Measurements from ENCODE around the gene CBLB.
"Not testable (repeated sequence)": the region's sequence is repeated elsewhere in the genome, so short reads cannot be mapped to it uniquely, and the experiment has no call there.

The CBLB gene

GRCh38 chr3:105816833-105817232, 52.0 kb downstream of the CBLB start:
- no peak for DNase-seq (ENCODE audit: low read depth)

- DNase-seq (ENCODE audit: low read depth) = not testable (repeated sequence)
Measured at GRCh38 chr3:105815331-105815730, 53.5 kb downstream of the CBLB start.

GRCh38 chr3:105813710-105814109, 55.1 kb downstream of the CBLB start:
- DNase-seq (ENCODE audit: low read depth) = no peak

GRCh38 chr3:105812194-105812586, 56.6 kb downstream of the CBLB start:
- DNase-seq (ENCODE audit: low read depth) = no peak

- DNase-seq (ENCODE audit: low read depth) = no peak
Measured at GRCh38 chr3:105811518-105812193, 57.2 kb downstream of the CBLB start.

- DNase-seq (ENCODE audit: low read depth) = no peak
Measured at GRCh38 chr3:105809208-105809888, 59.5 kb downstream of the CBLB start.

GRCh38 chr3:105807701-105808100, 61.1 kb downstream of the CBLB start:
- no peak for DNase-seq (ENCODE audit: low read depth)

GRCh38 chr3:105807146-105807545, 61.7 kb downstream of the CBLB start:
- no peak for DNase-seq (ENCODE audit: low read depth)

- no peak for DNase-seq (ENCODE audit: low read depth)
Measured at GRCh38 chr3:105806359-105806758, 62.5 kb downstream of the CBLB start.

- DNase-seq (ENCODE audit: low read depth) = no peak
Measured at GRCh38 chr3:105805404-105805803, 63.4 kb downstream of the CBLB start.

- no peak for DNase-seq (ENCODE audit: low read depth)
Measured at GRCh38 chr3:105802118-105802706, 66.6 kb downstream of the CBLB start.

- no peak for DNase-seq (ENCODE audit: low read depth)
Measured at GRCh38 chr3:105801397-105801796, 67.4 kb downstream of the CBLB start.

GRCh38 chr3:105800320-105800719, 68.5 kb downstream of the CBLB start:
- no peak for DNase-seq (ENCODE audit: low read depth)

- DNase-seq (ENCODE audit: low read depth) = no peak
Measured at GRCh38 chr3:105799286-105799685, 69.5 kb downstream of the CBLB start.

- no peak for DNase-seq (ENCODE audit: low read depth)
Measured at GRCh38 chr3:105798381-105798934, 70.4 kb downstream of the CBLB start.

GRCh38 chr3:105793040-105793439, 75.8 kb downstream of the CBLB start:
- no peak for DNase-seq (ENCODE audit: low read depth)

- no peak for DNase-seq (ENCODE audit: low read depth)
Measured at GRCh38 chr3:105791919-105792786, 76.7 kb downstream of the CBLB start.

- DNase-seq (ENCODE audit: low read depth) = no peak
Measured at GRCh38 chr3:105791131-105791530, 77.7 kb downstream of the CBLB start.

GRCh38 chr3:105790534-105790933, 78.3 kb downstream of the CBLB start:
- DNase-seq (ENCODE audit: low read depth) = no peak

GRCh38 chr3:105788593-105788992, 80.2 kb downstream of the CBLB start:
- no peak for DNase-seq (ENCODE audit: low read depth)

GRCh38 chr3:105787453-105787852, 81.4 kb downstream of the CBLB start:
- no peak for DNase-seq (ENCODE audit: low read depth)

GRCh38 chr3:105786990-105787389, 81.8 kb downstream of the CBLB start:
- no peak for DNase-seq (ENCODE audit: low read depth)
